HepG2 (cell line): Measurements from ENCODE around the gene ZCCHC8. TPM values are rescaled to one million over a fixed set of nuclear protein-coding genes. Genes with fewer than 3 reads are reported as not detected.
"Not testable (repeated sequence)": the region's sequence is repeated elsewhere in the genome, so short reads cannot be mapped to it uniquely, and the experiment has no call there.

Experiments used
- ATAC-seq: fragments of 200-7000 bp; cut with Tn5 transposase; 3 replicates; pipeline ENCODE4 v1.9.1; 2020; ENCODE audit warnings: mild to moderate bottlenecking, moderate library complexity
- BruUV-seq: library from RNA; stranded (reverse); fragments of 400-500 nt; replicated peaks from 2 replicates; lab custom pipeline; 2021; lab: Mats Ljungman, UMichigan
- CTCF ChIA-PET: fragments of 300-600 bp; formaldehyde crosslinking; extraction: SDS; loops from one replicate; lab custom pipeline; 2021; ENCODE audit warnings: low total read pairs, inconsistent platforms, low intra/inter-chr PET ratio; lab: Yijun Ruan, JAX
- POLR2A ChIA-PET: fragments of 350-600 bp; sonication (Branson Sonifier 250); formaldehyde crosslinking; loops from one replicate; lab custom pipeline; 2020; ENCODE audit warnings: antibody characterized with exemption, inconsistent platforms; lab: Yijun Ruan, JAX
- DNase-seq: peaks from one replicate; pipeline ENCODE4 v3.0.0-alpha.2; 2015; ENCODE audit warnings: low spot score
- FAIRE-seq: peaks from 3 replicates; lab custom pipeline; 2011; peaks lifted over from hg19 to GRCh38; lab: Jason Lieb, UNC
- H2AFZ ChIP-seq: one replicate; pipeline ENCODE4 v1.6.1; 2011; ENCODE audit warnings: low read length, inconsistent platforms
- H3K27ac ChIP-seq: fragments of 300-600 bp; 3 replicates; pipeline ENCODE4 v1.8.0; 2011; ENCODE audit warnings: mixed run types, mild to moderate bottlenecking, mixed read lengths, low read length, inconsistent platforms; ENCODE audit not compliant: insufficient read depth; ENCODE audit errors: extremely low read length
- H3K27me3 ChIP-seq, 2 experiments: fragments of 200-600 bp in 1 of 2; 2 replicates in 1 of 2; 3 replicates in 1 of 2; pipeline versions ENCODE4 v1.6.0 to v1.8.0; 2011; ENCODE audit warnings: low read length in 2 of 2, mild to moderate bottlenecking in 2 of 2, moderate library complexity in 2 of 2, inconsistent platforms in 1 of 2; ENCODE audit not compliant: insufficient read depth in 2 of 2, control insufficient read depth in 1 of 2
- H3K36me3 ChIP-seq, 2 experiments: fragments of 200-600 bp in 1 of 2; replicated peaks in 1 of 2; 2 replicates in 1 of 2; 3 replicates in 1 of 2; pipeline versions ENCODE4 v1.5.1 to v1.8.0; 2011; ENCODE audit warnings: low read length in 2 of 2, inconsistent platforms in 1 of 2; ENCODE audit not compliant: insufficient read depth in 2 of 2, control insufficient read depth in 1 of 2
- H3K4me1 ChIP-seq: 2 replicates; pipeline ENCODE4 v1.5.1; 2012; ENCODE audit warnings: low read length, inconsistent platforms; ENCODE audit not compliant: insufficient read depth
- H3K4me2 ChIP-seq: 2 replicates; pipeline ENCODE4 v1.6.0; 2011; ENCODE audit warnings: low read depth, low read length, inconsistent platforms
- H3K4me3 ChIP-seq, 3 experiments: fragments of 200-600 bp in 1 of 3; sonication (generic), shearing (Covaris generic) in 1 of 3; replicated peaks in 1 of 3; 2 replicates each; pipeline ENCODE4 v1.5.1; 2011 to 2016; ENCODE audit warnings: low read length in 3 of 3, inconsistent platforms in 2 of 3, low read depth in 2 of 3, mild to moderate bottlenecking in 2 of 3, control low read depth in 1 of 3, mixed read lengths in 1 of 3; ENCODE audit not compliant: insufficient read depth in 1 of 3
- H3K79me2 ChIP-seq: one replicate; pipeline ENCODE4 v1.6.1; 2011; ENCODE audit warnings: low read length, inconsistent platforms; ENCODE audit not compliant: insufficient read depth
- H3K9ac ChIP-seq: 2 replicates; pipeline ENCODE4 v1.6.0; 2011; ENCODE audit warnings: mild to moderate bottlenecking, low read depth, low read length, inconsistent platforms; ENCODE audit not compliant: insufficient read depth
- H3K9me3 ChIP-seq: 2 replicates; pipeline ENCODE4 v1.5.1; 2012; ENCODE audit warnings: mild to moderate bottlenecking, low read length
- H4K20me1 ChIP-seq: 2 replicates; pipeline ENCODE4 v1.6.0; 2011; ENCODE audit warnings: inconsistent platforms, mild to moderate bottlenecking, low read length, moderate library complexity; ENCODE audit not compliant: insufficient read depth
- ARID5B ChIP-seq: IDR thresholded peaks from 2 replicates; pipeline ENCODE4 v1.4.0; 2020; ENCODE audit warnings: mild to moderate bottlenecking, missing genetic modification reagents
- CBFB ChIP-seq: sonication (generic); formaldehyde crosslinking; IDR thresholded peaks from 2 replicates; pipeline ENCODE4 v1.4.0; 2020; ENCODE audit warnings: missing genetic modification reagents
- CCDC6 ChIP-seq: sonication (generic); formaldehyde crosslinking; IDR thresholded peaks from 2 replicates; pipeline ENCODE4 v1.8.1; 2022; ENCODE audit warnings: mild to moderate bottlenecking, missing genetic modification reagents, moderate library complexity
- CREB1 ChIP-seq, 2 experiments: fragments of 450-650 bp in 1 of 2; IDR thresholded peaks; 2 replicates each; pipeline ENCODE4 v1.6.1; 2016 to 2017; ENCODE audit warnings: control low read depth in 1 of 2, mild to moderate bottlenecking in 1 of 2, missing compliant biosample characterization in 1 of 2, missing genetic modification characterization in 1 of 2
- DRAP1 ChIP-seq: IDR thresholded peaks from 2 replicates; pipeline ENCODE4 v1.6.1; 2016; ENCODE audit warnings: missing genetic modification reagents, missing compliant biosample characterization
- GATAD2A ChIP-seq: IDR thresholded peaks from 2 replicates; pipeline ENCODE4 v1.6.1; 2016
- HHEX ChIP-seq: IDR thresholded peaks from 2 replicates; pipeline ENCODE4 v1.6.1; 2016; ENCODE audit warnings: control low read depth
- NONO ChIP-seq, 2 experiments: fragments of 450-650 bp in 1 of 2; sonication (generic) in 1 of 2; formaldehyde crosslinking in 1 of 2; IDR thresholded peaks in 1 of 2; conservative IDR thresholded peaks in 1 of 2; 2 replicates each; pipeline versions ENCODE4 v1.6.1 to v1.8.0; 2017 to 2022; ENCODE audit warnings: mild to moderate bottlenecking in 1 of 2, missing genetic modification reagents in 1 of 2, moderate library complexity in 1 of 2
- PHB2 ChIP-seq: fragments of 450-650 bp; IDR thresholded peaks from 2 replicates; pipeline ENCODE4 v1.6.1; 2018; ENCODE audit not compliant: partially characterized antibody
- PITX1 ChIP-seq: sonication (generic); formaldehyde crosslinking; IDR thresholded peaks from 2 replicates; pipeline ENCODE4 v1.5.1; 2020; ENCODE audit warnings: mild to moderate bottlenecking, missing genetic modification reagents
- REXO4 ChIP-seq: sonication (generic); formaldehyde crosslinking; IDR thresholded peaks from 2 replicates; pipeline ENCODE4 v1.8.0; 2022; ENCODE audit warnings: missing genetic modification reagents, mild to moderate bottlenecking, borderline replicate concordance
- SNRNP70 ChIP-seq: fragments of 200-400 bp; formaldehyde crosslinking; IDR thresholded peaks from 2 replicates; pipeline ENCODE4 v1.6.1; 2017; ENCODE audit warnings: mild to moderate bottlenecking, low read depth, low read length, moderate library complexity
- THAP8 ChIP-seq: sonication (generic); formaldehyde crosslinking; IDR thresholded peaks from 2 replicates; pipeline ENCODE4 v1.5.1; 2020; ENCODE audit warnings: missing genetic modification reagents, mild to moderate bottlenecking, borderline replicate concordance
- ZNF121 ChIP-seq: sonication (generic); formaldehyde crosslinking; IDR thresholded peaks from 2 replicates; pipeline ENCODE4 v1.5.0; 2020; ENCODE audit warnings: mild to moderate bottlenecking, missing genetic modification reagents
- ZNF234 ChIP-seq: sonication (generic); formaldehyde crosslinking; conservative IDR thresholded peaks from 2 replicates; pipeline ENCODE4 v1.5.1; 2020; ENCODE audit warnings: mild to moderate bottlenecking, missing genetic modification reagents
- ZNF432 ChIP-seq: sonication (generic); formaldehyde crosslinking; IDR thresholded peaks from 2 replicates; pipeline ENCODE4 v1.5.0; 2020; ENCODE audit warnings: missing genetic modification reagents, mild to moderate bottlenecking, borderline replicate concordance
- ZNF614 ChIP-seq: IDR thresholded peaks from 2 replicates; pipeline ENCODE4 v1.6.1; 2018; ENCODE audit warnings: missing biosample characterization, missing genetic modification reagents, inconsistent platforms, borderline replicate concordance
- ZNF878 ChIP-seq: sonication (generic); formaldehyde crosslinking; IDR thresholded peaks from 2 replicates; pipeline ENCODE4 v1.8.1; 2023; ENCODE audit warnings: mild to moderate bottlenecking, missing genetic modification reagents, moderate library complexity
- ZSCAN22 ChIP-seq: sonication (generic); formaldehyde crosslinking; IDR thresholded peaks from 2 replicates; pipeline ENCODE4 v1.4.0; 2020; ENCODE audit warnings: mild to moderate bottlenecking, missing genetic modification reagents
- WGBS: methylation state at CpG from one replicate; pipeline ENCODE4 v1.1.6; 2017; ENCODE audit warnings: low lambda C conversion rate; 5-methylcytosine and 5-hydroxymethylcytosine counted together
- in situ Hi-C: cut with HindIII; loops from 2 replicates; pipeline ENCODE4 v1.10.0; 2017; ENCODE audit warnings: low pct_unique_long_range_greater_than_20kb; ENCODE audit not compliant: extremely low pct_ligation_motif_present
- intact Hi-C: fragments of 100-400 bp; cut with micrococcal nuclease; formaldehyde crosslinking; loops from one replicate; pipeline ENCODE4 v1.10.0; 2022; ENCODE audit not compliant: unreplicated experiment
- polyA plus RNA-seq, 8 experiments: library from polyadenylated mRNA; depleted of rRNA in 3 of 8; stranded (reverse) in 7 of 8; unstranded in 1 of 8; fragments of >200 nt; fragmentation: Illumina TruSeq in 4 of 8; extraction: Trizol in 4 of 8; gene quantifications; 2 replicates each; pipeline versions ENCODE4 v1.2.1 to v1.2.3, GENCODE V29; 2011 to 2016; ENCODE audit warnings: low read depth in 4 of 8, missing spikeins in 1 of 8, mixed read lengths in 1 of 8; ENCODE audit not compliant: insufficient read depth in 1 of 8
- total RNA-seq, 5 experiments: library from RNA; depleted of rRNA; stranded (reverse); fragments of >200 nt; fragmentation: Illumina TruSeq; extraction: Trizol; gene quantifications; 2 replicates each; pipeline ENCODE4 v1.2.3, GENCODE V29; 2016; ENCODE audit warnings: low read depth in 1 of 5

The ZCCHC8 gene
- total and polyA plus RNA-seq, 2 of the 13 experiments (the other 11 are each of a cell fraction or from before 2014, with no cell fraction given): 18.6 to 20.9 TPM

- 0 out of 2 replicates have a peak, but pooled peaks have one; percentile 38 for TF ChIP-seq ARID5B (CRISPR knock-in tag)
- TF ChIP-seq ZNF121 (CRISPR knock-in tag): no peak
- no peak for TF ChIP-seq CREB1 (IDR thresholded peaks at IDR 0.05)
- peak; percentile 37; the same call in 1 of the 2 replicates for TF ChIP-seq CREB1 (CRISPR knock-in tag; IDR thresholded peaks at IDR 0.05)
- no peak for TF ChIP-seq ZSCAN22 (CRISPR knock-in tag)
- TF ChIP-seq DRAP1: no peak
- TF ChIP-seq ZNF234 (CRISPR knock-in tag): no peak
- no peak for TF ChIP-seq PITX1
- no peak for TF ChIP-seq THAP8 (CRISPR knock-in tag)
- TF ChIP-seq REXO4 (CRISPR knock-in tag): no peak
- no peak for TF ChIP-seq ZNF614 (CRISPR knock-in tag)
- no peak for TF ChIP-seq SNRNP70
- no peak for TF ChIP-seq HHEX (CRISPR knock-in tag)
- TF ChIP-seq NONO (IDR thresholded peaks at IDR 0.05): no peak
- no peak for TF ChIP-seq NONO (CRISPR knock-in tag; conservative IDR thresholded peaks at IDR 0.05)
- TF ChIP-seq ZNF878 (CRISPR knock-in tag): no peak
- TF ChIP-seq GATAD2A (CRISPR knock-in tag): 0 out of 2 replicates have a peak, but pooled peaks have one; percentile 20
- TF ChIP-seq CCDC6 (CRISPR knock-in tag): no peak
- no peak for TF ChIP-seq ZNF432
- TF ChIP-seq PHB2: no peak
- TF ChIP-seq CBFB: no peak
Measured at GRCh38 chr12:122471324-122472226, 29.2 kb downstream of the ZCCHC8 start (continued).

- not testable (repeated sequence) for H3K27me3 ChIP-seq, FAIRE-seq, H3K4me2 ChIP-seq, BruUV-seq, H3K9me3 ChIP-seq, H3K79me2 ChIP-seq, H3K9ac ChIP-seq, H3K4me1 ChIP-seq, DNase-seq, H4K20me1 ChIP-seq, H2AFZ ChIP-seq, ATAC-seq, H3K27ac ChIP-seq, H3K4me3 ChIP-seq
- intact Hi-C loops (loop anchor here (5.0 kb wide), 1 partner anchor 133 kb away; no protein-coding TSS in a partner anchor), in situ Hi-C loops (loop anchor here (5.0 kb wide), 1 partner anchor 73 kb away; no protein-coding TSS in a partner anchor)
- peaks cover 10 to 27% of the 10 kb centered on the region in 2 experiments for H3K36me3 ChIP-seq
- ChIA-PET POLR2A (interaction anchor here (1.7 to 1.9 kb wide), 3 partner anchors 16 to 71 kb away, joined by 4 to 35 read pairs (median 6); partner anchors contain the start of gene ZCCHC8), CTCF (interaction anchor here (1.7 to 2.3 kb wide), 2 partner anchors 49 to 71 kb away, joined by 7 to 31 read pairs; partner anchors contain the start of gene CLIP1)
- WGBS: 95% methylated on average over 5 of the region's 7 CpGs
Measured at GRCh38 chr12:122470576-122470975, 30.2 kb downstream of the ZCCHC8 start.
